RPMI8226 (cell line): Measurements from ENCODE around the gene OBP2A.
"Not testable (repeated sequence)": the region's sequence is repeated elsewhere in the genome, so short reads cannot be mapped to it uniquely, and the experiment has no call there.

Experiments used
- DNase-seq: peaks from one replicate; pipeline ENCODE4 v3.0.0-alpha.2; 2015

The OBP2A gene

DNA sequence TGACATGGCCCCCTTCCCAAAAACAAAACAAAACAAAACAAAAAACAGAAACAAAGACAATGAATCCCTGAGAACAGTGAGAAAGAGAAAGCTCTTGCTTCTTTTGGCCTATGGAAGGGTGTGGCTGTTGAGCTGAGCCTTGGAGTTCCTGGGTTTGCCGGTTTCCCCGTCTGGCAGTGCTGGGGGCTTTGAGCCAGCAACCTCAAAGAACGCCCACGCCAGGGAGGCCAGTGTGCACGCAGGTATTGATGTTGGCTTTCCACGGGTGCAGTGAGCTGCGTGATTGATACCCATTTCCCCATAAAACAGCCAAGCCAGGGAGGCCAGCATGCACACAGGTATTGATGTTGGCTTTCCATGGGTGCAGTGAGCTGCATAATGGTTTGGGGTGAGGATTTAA lies 33.0 kb upstream of the OBP2A start:
- DNase-seq = no peak

- DNase-seq = no peak
Observed at GRCh38 chr9:135513351-135513846, 32.5 kb upstream of the OBP2A start.

- not testable (repeated sequence) for DNase-seq
Observed at GRCh38 chr9:135513906-135514305, 32.0 kb upstream of the OBP2A start.

- DNase-seq = no peak
Observed at GRCh38 chr9:135514342-135515082, 31.4 kb upstream of the OBP2A start.

DNA sequence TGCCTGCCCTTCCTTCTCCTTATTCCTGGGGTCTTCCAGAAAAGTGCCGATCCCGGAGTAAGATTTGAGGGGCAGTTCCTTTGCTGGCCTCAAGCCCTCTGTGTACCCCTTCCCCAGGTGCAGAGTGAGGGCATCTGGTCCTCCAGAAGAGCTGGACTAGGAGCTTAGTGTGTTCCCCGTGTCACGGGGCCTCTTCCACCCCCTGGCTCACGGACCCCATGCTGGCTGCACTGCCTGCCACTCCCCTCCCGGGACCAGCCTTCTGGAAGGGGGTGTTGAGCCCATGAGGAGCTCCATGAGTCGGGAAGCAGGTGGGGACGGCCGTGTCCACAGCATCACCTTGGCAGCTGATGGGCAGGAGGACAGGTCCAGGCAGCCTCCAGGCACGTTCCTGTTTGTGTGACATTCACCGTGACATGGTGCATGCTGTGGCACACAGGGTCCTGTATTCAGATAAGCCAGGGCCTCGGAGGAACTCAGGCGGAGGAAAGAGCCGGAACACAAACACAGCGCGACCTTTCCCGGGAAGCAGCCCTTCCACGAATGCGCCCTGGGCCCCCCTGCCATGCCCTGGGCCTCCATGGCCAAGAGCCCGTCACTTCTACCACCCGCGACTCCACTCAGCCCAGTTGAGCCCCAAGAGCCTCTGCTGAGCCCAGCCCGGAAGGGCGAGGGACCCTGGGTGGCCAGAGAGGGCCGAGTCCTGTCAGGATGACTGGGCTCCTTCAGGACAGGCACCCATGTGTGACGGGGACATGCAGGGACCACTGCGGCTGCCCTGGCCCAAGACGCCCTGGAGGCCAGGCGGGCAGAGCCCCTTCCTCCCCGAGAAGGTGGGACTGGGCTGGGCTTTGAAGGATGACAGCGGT lies 30.6 kb upstream of the OBP2A start:
- no peak for DNase-seq

GRCh38 chr9:135516132-135516860 lies 29.6 kb upstream of the OBP2A start:
- DNase-seq = no peak

DNA sequence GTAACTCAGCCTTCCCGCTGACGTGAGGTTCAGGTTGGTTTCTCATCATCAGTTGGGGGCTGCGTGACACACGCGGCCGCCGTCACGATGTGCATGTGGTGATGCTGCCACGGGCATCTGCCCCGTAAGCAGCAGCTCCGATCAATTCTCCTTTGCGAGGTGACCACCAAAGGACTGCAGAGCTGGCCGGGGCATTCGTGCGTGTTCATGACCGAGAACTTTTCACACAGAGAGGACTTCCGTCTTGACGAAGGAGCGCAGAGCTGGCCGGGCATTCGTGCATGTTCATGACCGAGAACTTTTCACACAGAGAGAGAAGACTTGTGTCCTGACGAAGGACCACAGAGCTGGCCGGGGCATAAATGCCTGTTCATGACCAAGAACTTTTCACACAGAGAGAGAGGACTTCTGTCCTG lies 28.5 kb upstream of the OBP2A start:
- DNase-seq = no peak

DNA sequence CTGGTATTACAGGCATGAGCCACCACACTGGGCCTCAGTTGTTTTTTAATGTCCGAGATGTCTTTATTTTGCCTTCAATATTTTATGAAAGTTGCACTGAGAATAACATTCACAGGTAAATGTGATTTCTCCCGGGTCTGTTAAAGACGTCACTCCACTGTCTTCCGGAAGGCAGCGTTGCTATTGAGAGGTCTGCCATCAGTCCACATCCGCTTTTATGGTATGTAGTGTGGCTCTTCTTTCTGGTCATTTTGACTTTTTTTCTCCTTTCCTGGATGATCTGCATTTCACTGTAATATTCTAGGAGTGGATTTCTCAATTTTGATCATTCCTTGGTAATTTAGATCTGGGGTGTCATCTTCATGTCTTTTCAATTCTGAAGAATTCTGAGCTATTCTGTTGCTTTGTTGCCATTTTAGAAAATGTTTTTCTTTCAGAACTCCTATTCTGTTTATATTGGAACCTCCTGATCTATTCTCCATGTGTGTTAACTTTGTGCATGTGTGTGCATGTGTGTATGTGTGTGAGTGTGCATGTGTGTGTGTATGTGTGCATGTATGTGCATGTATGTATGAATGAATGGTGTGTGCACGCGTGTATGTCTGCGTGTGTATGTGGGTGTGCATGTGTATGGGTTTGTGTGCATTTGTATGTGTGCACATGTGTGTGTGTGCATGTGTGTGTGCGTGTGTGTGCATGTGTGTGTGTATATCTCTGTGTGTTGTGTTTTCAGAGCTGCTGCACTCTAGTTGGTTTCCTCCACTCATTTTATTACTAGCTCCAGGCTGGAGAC lies 26.6 kb upstream of the OBP2A start:
- no peak for DNase-seq

DNA sequence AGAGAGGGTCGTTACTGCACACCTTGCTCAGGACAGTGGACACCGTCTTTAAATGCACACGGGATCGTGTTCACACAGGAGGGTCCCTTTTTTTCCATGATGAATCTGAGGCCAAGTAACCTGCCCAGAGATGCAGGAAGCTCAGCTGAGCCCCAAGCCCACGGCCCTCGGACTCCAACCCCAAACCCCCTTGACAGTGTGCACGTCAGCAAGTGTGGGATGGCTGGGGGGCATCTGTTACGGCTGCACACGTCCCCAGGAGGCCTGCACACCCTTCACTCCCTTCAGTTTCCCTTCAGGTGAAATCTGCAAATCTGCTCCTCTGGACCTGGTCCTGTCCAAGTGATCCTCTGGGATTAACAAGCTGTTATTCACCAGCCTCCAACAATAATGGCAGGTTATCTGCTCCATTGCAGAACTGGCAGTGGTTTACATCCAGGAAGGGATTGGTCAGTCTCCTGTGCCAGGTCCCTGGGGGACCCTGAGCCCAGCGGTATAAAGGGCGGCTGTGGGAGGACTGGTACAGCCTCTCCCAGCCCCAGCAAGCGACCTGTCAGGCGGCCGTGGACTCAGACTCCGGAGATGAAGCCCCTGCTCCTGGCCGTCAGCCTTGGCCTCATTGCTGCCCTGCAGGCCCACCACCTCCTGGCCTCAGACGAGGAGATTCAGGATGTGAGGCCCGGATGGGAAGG lies 24.9 kb upstream of the OBP2A start, which contains the start of gene LCN1:
LCN1 (plus strand) TSS at position 525 of the 692 bp plus-strand sequence; CDS start at position 583, 58 bp downstream.
- no peak for DNase-seq

DNA sequence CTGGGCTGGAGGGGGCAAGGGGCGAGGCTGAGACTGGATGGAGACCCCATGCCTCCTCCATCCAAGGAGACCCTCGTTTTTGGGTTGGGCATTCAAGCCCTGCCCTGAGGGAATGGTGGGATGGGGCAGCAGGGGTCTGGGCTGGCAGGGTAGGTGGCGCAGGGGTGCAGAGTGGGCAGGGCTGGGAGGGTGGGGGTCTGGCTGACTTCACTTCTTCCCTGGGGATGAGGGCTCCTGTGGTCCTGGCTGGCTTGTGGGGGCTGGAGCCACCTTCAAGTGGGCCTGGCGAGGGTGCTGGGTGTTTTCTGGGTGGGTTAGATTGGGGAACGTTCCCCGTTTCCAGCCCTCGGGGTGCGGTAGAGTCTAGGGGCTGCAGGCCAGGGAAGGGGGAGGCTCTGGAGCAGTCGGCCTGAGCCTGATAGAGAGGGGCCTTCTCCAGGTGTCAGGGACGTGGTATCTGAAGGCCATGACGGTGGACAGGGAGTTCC lies 24.3 kb upstream of the OBP2A start:
- DNase-seq = no peak

DNA sequence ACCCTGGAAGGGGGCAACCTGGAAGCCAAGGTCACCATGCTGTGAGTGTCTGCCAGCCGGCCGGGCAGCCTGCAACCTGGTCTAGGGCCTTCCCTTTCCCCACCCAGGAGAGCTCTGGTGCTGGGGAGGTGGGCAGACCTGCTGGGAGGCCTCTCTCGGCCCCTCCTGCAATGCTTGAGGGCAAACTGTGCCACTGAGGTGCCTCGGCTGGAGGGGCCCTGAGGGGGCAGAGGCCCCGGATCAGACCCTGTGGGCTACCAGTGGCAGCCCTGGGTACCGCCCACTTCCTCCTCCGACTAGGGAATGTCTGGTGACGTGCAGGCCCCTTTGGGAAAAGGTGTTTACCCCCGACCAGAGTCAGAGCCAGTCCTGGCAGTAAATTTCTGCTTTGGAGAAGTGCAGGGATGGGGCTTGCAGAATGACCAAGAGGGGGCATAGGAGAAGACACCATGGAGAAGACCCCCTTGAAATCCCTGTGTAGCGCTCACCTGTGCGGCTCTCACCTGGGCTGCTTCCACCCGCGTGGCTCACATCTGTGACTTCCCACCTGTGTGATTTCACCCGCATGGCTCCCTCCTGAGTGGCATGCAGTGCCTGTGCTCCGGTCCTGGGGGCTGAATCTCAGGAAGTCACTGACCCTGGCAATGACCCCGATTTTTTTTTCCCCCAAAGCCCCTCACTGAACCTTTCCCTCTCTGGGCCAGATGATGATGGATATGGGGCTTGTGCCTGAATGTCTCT lies 23.6 kb upstream of the OBP2A start:
- no peak for DNase-seq

GRCh38 chr9:135522931-135523330 lies 23.0 kb upstream of the OBP2A start:
- DNase-seq = no peak

DNA sequence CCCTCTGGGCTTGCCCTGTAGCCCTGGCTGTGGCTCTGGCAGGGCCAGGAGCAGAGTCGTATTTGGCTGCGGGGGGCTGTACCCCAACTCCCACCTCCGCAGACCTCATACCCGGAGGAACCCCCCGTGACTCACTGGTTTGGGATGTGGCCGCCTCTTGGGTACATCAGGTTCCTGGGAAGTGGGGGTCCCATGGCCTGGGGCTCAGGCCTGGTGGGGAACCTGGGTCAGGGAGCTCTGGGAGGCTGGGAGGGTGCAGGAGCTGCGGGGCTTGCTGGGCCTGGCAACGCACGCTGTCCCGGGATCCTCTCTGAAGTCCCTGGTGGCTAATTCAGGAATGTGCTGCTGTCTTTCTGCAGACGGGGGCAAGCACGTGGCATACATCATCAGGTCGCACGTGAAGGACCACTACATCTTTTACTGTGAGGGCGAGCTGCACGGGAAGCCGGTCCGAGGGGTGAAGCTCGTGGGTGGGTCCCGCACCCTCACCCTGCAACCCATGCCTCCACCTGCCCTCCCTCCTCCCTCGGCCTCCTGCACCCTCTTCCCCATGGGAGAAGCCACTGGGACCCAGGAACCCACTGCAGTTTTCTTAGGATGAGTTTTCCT lies 22.3 kb upstream of the OBP2A start:
- no peak for DNase-seq

GRCh38 chr9:135524130-135524861 lies 21.6 kb upstream of the OBP2A start:
- DNase-seq = no peak

DNA sequence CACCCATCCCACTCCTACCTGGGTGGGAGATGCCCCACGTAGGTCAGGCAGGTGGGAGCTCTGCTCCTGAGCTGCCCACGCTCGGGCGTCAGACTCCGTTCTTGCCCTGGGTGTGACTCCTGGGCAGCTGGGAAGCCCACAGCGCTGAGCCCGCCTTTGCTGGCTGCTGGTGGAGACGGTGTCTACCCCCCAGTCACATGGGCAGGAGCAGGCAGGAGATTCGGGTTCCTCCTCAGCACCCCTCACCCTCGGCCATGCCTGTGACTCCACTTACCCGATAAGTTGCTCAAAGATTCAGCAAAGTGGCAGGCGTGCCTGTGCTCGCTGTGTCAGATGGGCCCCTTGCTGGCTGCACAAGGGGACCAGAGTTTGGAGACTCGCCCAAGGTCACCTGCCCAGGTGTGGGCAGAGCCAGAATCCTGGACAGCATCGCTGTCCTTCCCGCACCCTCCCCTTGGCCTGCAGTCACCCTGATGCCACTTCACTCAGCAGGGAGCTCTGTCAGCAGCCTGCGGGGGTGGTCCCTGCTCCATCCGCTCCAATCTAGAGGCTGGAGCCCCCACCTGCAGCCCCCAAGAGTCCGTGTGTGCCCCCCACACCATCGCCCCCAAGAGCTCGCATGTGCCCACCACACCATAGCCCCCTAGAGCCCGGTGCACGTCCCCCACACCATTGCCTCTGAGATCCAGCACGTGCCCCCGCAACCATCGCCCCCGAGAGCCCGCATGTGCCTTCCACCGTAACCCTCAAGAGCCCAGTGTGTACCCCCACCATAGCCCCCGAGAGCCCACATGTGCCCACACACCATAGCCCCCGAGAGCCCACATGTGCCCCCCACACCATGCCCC lies 20.5 kb upstream of the OBP2A start:
- no peak for DNase-seq

DNA sequence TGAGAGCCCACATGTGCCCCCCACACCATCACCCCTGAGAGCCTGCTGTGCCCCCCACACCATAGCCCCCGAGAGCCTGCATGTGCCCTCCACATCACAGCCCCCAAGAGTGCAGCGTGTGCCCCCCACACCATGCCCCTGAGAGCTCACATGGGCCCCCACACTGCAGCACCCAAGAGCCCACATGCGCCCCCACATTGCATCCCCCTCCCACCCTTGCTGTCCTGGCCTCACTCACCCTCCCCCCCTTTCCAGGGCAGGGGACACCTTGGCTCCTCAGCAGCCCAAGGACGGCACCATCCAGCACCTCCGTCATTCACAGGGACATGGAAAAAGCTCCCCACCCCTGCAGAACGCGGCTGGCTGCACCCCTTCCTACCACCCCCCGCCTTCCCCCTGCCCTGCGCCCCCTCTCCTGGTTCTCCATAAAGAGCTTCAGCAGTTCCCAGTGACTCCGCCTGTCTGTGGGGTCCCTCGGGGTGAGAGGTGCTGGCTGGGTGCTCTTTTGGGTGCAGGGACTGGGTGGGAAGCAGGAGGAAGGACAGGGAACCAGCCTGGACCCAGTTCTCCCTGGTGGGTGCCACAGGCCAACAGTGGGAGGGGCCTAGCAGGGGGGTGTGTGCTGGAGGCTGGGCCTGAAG lies 19.7 kb upstream of the OBP2A start:
- no peak for DNase-seq

DNA sequence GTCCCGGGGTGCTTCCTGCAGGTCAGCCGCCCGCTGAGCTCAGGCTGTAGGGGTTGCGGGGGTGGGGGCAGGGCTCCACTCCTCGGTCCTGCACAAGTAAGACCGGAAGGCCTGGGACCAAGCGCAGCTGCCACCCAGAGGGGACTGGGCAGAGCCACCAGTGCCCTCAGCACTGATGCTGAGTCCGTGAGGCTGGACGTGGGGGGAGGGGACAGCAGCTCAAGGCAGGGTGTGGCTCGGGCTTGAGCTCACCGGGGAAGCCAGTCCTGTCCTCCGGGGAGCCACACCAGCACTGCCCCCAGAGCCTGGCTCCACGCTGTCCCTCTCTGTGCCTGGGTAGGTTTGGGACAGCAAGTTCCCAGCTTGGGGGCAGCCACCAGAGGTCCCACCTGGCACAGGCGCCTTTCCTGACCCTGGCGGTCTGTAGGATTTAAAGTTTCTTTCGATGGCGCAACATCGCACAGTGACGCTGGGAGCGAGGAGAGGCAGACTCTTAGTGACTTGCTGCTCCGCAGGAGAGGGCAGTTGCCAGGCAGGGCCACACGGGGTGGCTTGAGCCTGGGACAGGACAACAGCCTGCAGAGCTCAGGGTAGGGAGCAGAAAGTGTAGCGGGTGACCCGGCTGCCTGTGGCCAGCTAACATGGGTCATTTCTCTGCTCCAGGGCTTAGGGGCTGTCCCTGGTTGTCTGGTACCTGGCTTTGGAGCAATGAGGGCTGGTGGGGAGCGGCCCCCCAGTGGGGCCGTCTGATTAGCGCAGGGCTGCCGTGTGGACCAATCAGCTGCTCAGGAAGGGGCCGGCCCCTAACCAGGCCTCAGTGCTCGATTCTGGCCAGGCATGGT lies 19.0 kb upstream of the OBP2A start:
- no peak for DNase-seq
